NCI-H748 treated with DMSO at 0.1 percent for 48 hours (cell line): ENCODE results near the gene DIAPH2.
A peak's percentile ranks its signal among the peaks of the same experiment; 100 is the strongest.

Experiments
- DNase-seq: peaks from one replicate; lab custom pipeline; 2025; lab: John Stamatoyannopoulos, UW

DIAPH2 gene

GRCh38 chrX:96978906-96979305 is 294.3 kb downstream of the DIAPH2 start:
- no peak for DNase-seq

- no peak for DNase-seq
These were observed 295.1 kb downstream of the DIAPH2 start for GRCh38 chrX:96979766-96980165.

GRCh38 chrX:96982161-96982560 is 297.5 kb downstream of the DIAPH2 start:
- DNase-seq: no peak

- no peak for DNase-seq
These were observed 299.9 kb downstream of the DIAPH2 start for GRCh38 chrX:96984538-96984937.

- DNase-seq: no peak
These were observed 300.4 kb downstream of the DIAPH2 start for GRCh38 chrX:96985046-96985445.

GRCh38 chrX:96987228-96987627 is 302.6 kb downstream of the DIAPH2 start:
- no peak for DNase-seq

- no peak for DNase-seq
These were observed 305.4 kb downstream of the DIAPH2 start for GRCh38 chrX:96989830-96990571.

GRCh38 chrX:96994093-96994492 is 309.5 kb downstream of the DIAPH2 start:
- DNase-seq: no peak

- DNase-seq: no peak
These were observed 312.6 kb downstream of the DIAPH2 start for GRCh38 chrX:96997196-96997595.

GRCh38 chrX:97000682-97001368 is 316.2 kb downstream of the DIAPH2 start:
- no peak for DNase-seq

- DNase-seq: no peak
These were observed 321.5 kb downstream of the DIAPH2 start for GRCh38 chrX:97006167-97006566.

- DNase-seq: no peak
These were observed 324.7 kb downstream of the DIAPH2 start for GRCh38 chrX:97009391-97009790.

- DNase-seq: no peak
These were observed 326.9 kb downstream of the DIAPH2 start for GRCh38 chrX:97011540-97011939.

GRCh38 chrX:97016106-97016505 is 331.5 kb downstream of the DIAPH2 start:
- DNase-seq: no peak

GRCh38 chrX:97021680-97022079 is 337.0 kb downstream of the DIAPH2 start:
- DNase-seq: no peak

GRCh38 chrX:97026406-97026805 is 341.8 kb downstream of the DIAPH2 start:
- peak; percentile 58 for DNase-seq

GRCh38 chrX:97027384-97027922 is 342.8 kb downstream of the DIAPH2 start:
- peak; percentile 74 for DNase-seq

GRCh38 chrX:97030463-97030862 is 345.8 kb downstream of the DIAPH2 start:
- DNase-seq: no peak

- no peak for DNase-seq
These were observed 346.3 kb downstream of the DIAPH2 start for GRCh38 chrX:97030947-97031346.

- DNase-seq: no peak
These were observed 354.9 kb downstream of the DIAPH2 start for GRCh38 chrX:97039363-97040029.

GRCh38 chrX:97045470-97045869 is 360.8 kb downstream of the DIAPH2 start:
- no peak for DNase-seq

GRCh38 chrX:97046867-97047266 is 362.2 kb downstream of the DIAPH2 start:
- DNase-seq: no peak

- no peak for DNase-seq
These were observed 365.8 kb downstream of the DIAPH2 start for GRCh38 chrX:97050392-97050791.
